ENCODE measurements around the gene SBNO1. TPM values are rescaled to one million over a fixed set of nuclear protein-coding genes. Genes with fewer than 3 reads are reported as not detected.
A peak's percentile ranks its signal among the peaks of the same experiment; 100 is the strongest.

Gene SBNO1
- polyA plus RNA-seq, 2 donors: 4.1 to 4.8 TPM

DNA sequence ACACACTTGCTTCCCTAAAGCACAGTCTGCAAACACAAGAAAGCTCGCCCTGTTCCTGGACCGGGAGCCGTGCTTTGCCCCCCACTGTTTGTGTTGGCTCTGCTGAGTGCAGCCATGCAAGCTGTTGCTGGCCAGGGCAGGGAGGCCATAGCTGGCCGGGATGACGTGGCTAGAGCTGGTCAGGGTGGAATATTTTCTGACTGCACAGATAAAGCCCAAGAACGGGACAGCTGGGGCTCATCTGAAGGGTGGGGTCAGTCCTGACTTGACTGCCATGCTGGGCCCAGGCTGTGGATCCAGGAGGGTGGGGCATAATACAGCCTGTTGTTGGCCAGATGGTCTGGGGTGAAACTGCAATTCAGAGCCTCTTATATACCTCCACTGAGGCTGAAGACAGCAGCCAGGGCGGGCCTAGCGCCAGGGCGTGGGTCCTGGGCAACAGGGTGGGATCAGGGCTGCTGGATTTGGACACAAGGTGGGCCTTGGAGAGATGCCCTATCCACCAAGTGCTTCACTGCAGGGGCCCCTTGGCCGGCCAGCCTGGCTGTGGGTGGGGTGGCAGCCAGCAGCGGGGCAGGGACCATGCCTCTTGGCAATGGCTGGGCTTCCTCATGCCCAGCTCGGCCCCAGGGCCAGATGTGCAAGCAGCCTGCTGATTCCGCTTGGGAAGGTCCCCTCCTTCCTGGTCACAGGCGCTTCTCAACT, 34.1 kb upstream of the SBNO1 start:
- WGBS, 2 donors: 64 to 69% methylated on average over 14 of the region's 14 CpGs
- H3K9me3 ChIP-seq (ENCODE audit: control insufficient read depth in 2 of 2, insufficient read depth in 1 of 2, low read depth in 1 of 2, low read length in 1 of 2): no peaks in the 10 kb centered on the region
- H3K4me3 ChIP-seq (ENCODE audit: low read depth in 1 of 2, low read length in 2 of 2): no peak overlapping the region
- H3K27ac ChIP-seq (ENCODE audit: low read depth in 2 of 2, low read length in 1 of 2): peak overlapping the region; percentile 43 to 56
- H3K27me3 ChIP-seq (ENCODE audit: control insufficient read depth in 1 of 2, insufficient read depth in 2 of 2, low read length in 2 of 2): no peaks in the 10 kb centered on the region
- peaks cover 4 to 8% of the 10 kb centered on the region in 2 donors for H3K4me1 ChIP-seq (ENCODE audit: control insufficient read depth in 2 of 2, insufficient read depth in 2 of 2, low read length in 1 of 2)
- H3K36me3 ChIP-seq (ENCODE audit: control insufficient read depth in 2 of 2, insufficient read depth in 2 of 2, low read length in 1 of 2): peaks cover 13 to 48% of the 10 kb centered on the region in 2 donors

DNA sequence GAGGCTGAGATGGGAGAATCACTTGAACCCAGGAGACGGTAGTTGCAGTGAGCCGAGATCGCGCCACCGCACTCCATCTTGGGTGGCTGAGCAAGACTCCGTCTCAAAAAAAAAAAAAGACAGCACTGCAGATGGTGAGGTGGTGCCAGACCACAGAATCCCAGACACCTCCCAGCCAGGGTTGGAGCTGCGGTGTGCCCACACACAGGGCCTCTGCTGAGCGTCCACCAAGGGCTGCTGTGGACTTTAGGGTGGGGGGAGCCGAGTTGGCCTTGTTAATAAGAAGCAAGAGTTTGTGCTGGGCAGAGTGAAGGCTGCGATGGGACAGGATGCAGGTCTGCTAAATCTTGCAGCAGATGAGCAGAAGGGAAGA, 33.5 kb upstream of the SBNO1 start:
- peak overlapping the region; percentile 54 to 56 for H3K27ac ChIP-seq (ENCODE audit: low read depth in 2 of 2, low read length in 1 of 2)
- H3K4me3 ChIP-seq (ENCODE audit: low read depth in 1 of 2, low read length in 2 of 2): no peak overlapping the region
- no peaks in the 10 kb centered on the region for H3K9me3 ChIP-seq (ENCODE audit: control insufficient read depth in 2 of 2, insufficient read depth in 1 of 2, low read depth in 1 of 2, low read length in 1 of 2)
- peaks cover 13 to 44% of the 10 kb centered on the region in 2 donors for H3K36me3 ChIP-seq (ENCODE audit: control insufficient read depth in 2 of 2, insufficient read depth in 2 of 2, low read length in 1 of 2)
- no peaks in the 10 kb centered on the region for H3K27me3 ChIP-seq (ENCODE audit: control insufficient read depth in 1 of 2, insufficient read depth in 2 of 2, low read length in 2 of 2)
- WGBS, 2 donors: 84 to 89% methylated on average over 10 of the region's 10 CpGs
- H3K4me1 ChIP-seq (ENCODE audit: control insufficient read depth in 2 of 2, insufficient read depth in 2 of 2, low read length in 1 of 2): peaks cover 4 to 8% of the 10 kb centered on the region in 2 donors

GRCh38 chr12:123397400-123397799, 32.8 kb upstream of the SBNO1 start:
- H3K4me1 ChIP-seq (ENCODE audit: control insufficient read depth in 2 of 2, insufficient read depth in 2 of 2, low read length in 1 of 2): peaks cover 4 to 8% of the 10 kb centered on the region in 2 donors
- 87 to 88% methylated on average over 6 of the region's 6 CpGs for WGBS, 2 donors
- H3K36me3 ChIP-seq (ENCODE audit: control insufficient read depth in 2 of 2, insufficient read depth in 2 of 2, low read length in 1 of 2): peaks cover 13 to 38% of the 10 kb centered on the region in 2 donors
- H3K9me3 ChIP-seq (ENCODE audit: control insufficient read depth in 2 of 2, insufficient read depth in 1 of 2, low read depth in 1 of 2, low read length in 1 of 2): no peaks in the 10 kb centered on the region
- no peak overlapping the region for H3K4me3 ChIP-seq (ENCODE audit: low read depth in 1 of 2, low read length in 2 of 2)
- H3K27me3 ChIP-seq (ENCODE audit: control insufficient read depth in 1 of 2, insufficient read depth in 2 of 2, low read length in 2 of 2): no peaks in the 10 kb centered on the region
- peak overlapping the region; percentile 6 to 12 for H3K27ac ChIP-seq (ENCODE audit: low read depth in 2 of 2, low read length in 1 of 2)

DNA sequence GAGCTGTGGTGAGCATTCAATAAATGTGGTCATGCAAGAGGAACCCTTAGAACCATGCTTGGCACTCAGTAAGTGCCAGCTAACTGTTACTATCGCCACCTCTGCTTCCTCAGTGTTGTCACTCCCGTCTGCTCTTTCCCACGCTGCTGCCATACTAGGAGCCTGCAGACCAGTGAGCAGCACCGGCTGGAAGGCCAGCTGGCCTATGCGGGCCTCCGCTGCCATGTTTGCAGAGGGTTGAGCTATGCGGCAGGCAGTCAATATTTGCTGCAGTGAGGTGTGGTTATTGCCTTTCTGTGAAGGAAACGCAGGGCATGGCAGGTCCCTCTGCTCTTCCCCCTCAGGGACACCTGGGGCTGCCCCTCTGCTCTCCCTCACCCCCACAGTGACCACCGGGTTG, 32.3 kb upstream of the SBNO1 start:
- WGBS, 2 donors: 75 to 76% methylated on average over 9 of the region's 9 CpGs
- no peak overlapping the region for H3K4me3 ChIP-seq (ENCODE audit: low read depth in 1 of 2, low read length in 2 of 2)
- no peaks in the 10 kb centered on the region for H3K27me3 ChIP-seq (ENCODE audit: control insufficient read depth in 1 of 2, insufficient read depth in 2 of 2, low read length in 2 of 2)
- peaks cover 13 to 39% of the 10 kb centered on the region in 2 donors for H3K36me3 ChIP-seq (ENCODE audit: control insufficient read depth in 2 of 2, insufficient read depth in 2 of 2, low read length in 1 of 2)
- peak overlapping the region; percentile 6 to 12 for H3K27ac ChIP-seq (ENCODE audit: low read depth in 2 of 2, low read length in 1 of 2)
- peaks cover 4 to 5% of the 10 kb centered on the region in 2 donors for H3K4me1 ChIP-seq (ENCODE audit: control insufficient read depth in 2 of 2, insufficient read depth in 2 of 2, low read length in 1 of 2)
- H3K9me3 ChIP-seq (ENCODE audit: control insufficient read depth in 2 of 2, insufficient read depth in 1 of 2, low read depth in 1 of 2, low read length in 1 of 2): no peaks in the 10 kb centered on the region

- no peak overlapping the region for H3K4me3 ChIP-seq (ENCODE audit: low read depth in 1 of 2, low read length in 2 of 2)
- H3K4me1 ChIP-seq (ENCODE audit: control insufficient read depth in 2 of 2, insufficient read depth in 2 of 2, low read length in 1 of 2): peaks cover 5 to 7% of the 10 kb centered on the region in 2 donors
- peaks cover 13 to 43% of the 10 kb centered on the region in 2 donors for H3K36me3 ChIP-seq (ENCODE audit: control insufficient read depth in 2 of 2, insufficient read depth in 2 of 2, low read length in 1 of 2)
- 86 to 99% methylated on average over 2 of the region's 2 CpGs for WGBS, 2 donors
- H3K27ac ChIP-seq (ENCODE audit: low read depth in 2 of 2, low read length in 1 of 2): peak overlapping the region in 1 of 2 donors; percentile 6
- no peaks in the 10 kb centered on the region for H3K9me3 ChIP-seq (ENCODE audit: control insufficient read depth in 2 of 2, insufficient read depth in 1 of 2, low read depth in 1 of 2, low read length in 1 of 2)
- no peaks in the 10 kb centered on the region for H3K27me3 ChIP-seq (ENCODE audit: control insufficient read depth in 1 of 2, insufficient read depth in 2 of 2, low read length in 2 of 2)
Measured at GRCh38 chr12:123396543-123396942, 31.9 kb upstream of the SBNO1 start.

GRCh38 chr12:123395236-123395635, 30.6 kb upstream of the SBNO1 start:
- no peaks in the 10 kb centered on the region for H3K27me3 ChIP-seq (ENCODE audit: control insufficient read depth in 1 of 2, insufficient read depth in 2 of 2, low read length in 2 of 2)
- H3K9me3 ChIP-seq (ENCODE audit: control insufficient read depth in 2 of 2, insufficient read depth in 1 of 2, low read depth in 1 of 2, low read length in 1 of 2): no peaks in the 10 kb centered on the region
- H3K4me3 ChIP-seq (ENCODE audit: low read depth in 1 of 2, low read length in 2 of 2): no peak overlapping the region
- 79 to 87% methylated on average over 5 of the region's 5 CpGs for WGBS, 2 donors
- no peak overlapping the region for H3K27ac ChIP-seq (ENCODE audit: low read depth in 2 of 2, low read length in 1 of 2)
- peaks cover 13 to 45% of the 10 kb centered on the region in 2 donors for H3K36me3 ChIP-seq (ENCODE audit: control insufficient read depth in 2 of 2, insufficient read depth in 2 of 2, low read length in 1 of 2)
- H3K4me1 ChIP-seq (ENCODE audit: control insufficient read depth in 2 of 2, insufficient read depth in 2 of 2, low read length in 1 of 2): peaks cover 5 to 9% of the 10 kb centered on the region in 2 donors

DNA sequence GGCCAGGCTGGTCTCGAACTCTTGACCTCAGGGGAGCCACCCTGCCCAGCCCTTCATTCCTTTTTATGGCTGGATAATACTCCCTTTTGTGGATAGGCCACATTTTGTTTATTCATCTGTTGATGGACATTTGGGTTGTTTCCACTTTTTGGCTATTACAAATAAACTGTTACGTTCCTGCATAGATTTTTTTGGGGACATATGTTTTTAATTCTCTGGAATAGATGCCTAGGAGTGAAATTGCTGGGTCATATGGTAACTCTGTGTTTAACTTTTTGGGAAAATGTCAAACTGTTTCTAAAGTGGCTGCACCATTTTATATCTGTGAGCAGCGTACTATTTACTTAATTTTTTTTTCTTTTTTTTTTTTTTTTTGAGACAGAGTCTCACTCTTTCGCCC, 29.1 kb upstream of the SBNO1 start:
- Histone ChIP-seq H3K36me3 (ENCODE audit: control insufficient read depth in 2 of 2, insufficient read depth in 2 of 2, low read length in 1 of 2) (peaks cover 13 to 42% of the 10 kb centered on the region in 2 donors), H3K4me1 (ENCODE audit: control insufficient read depth in 2 of 2, insufficient read depth in 2 of 2, low read length in 1 of 2) (peaks cover 3 to 9% of the 10 kb centered on the region in 2 donors), H3K27me3 (ENCODE audit: control insufficient read depth in 1 of 2, insufficient read depth in 2 of 2, low read length in 2 of 2) (no peaks in the 10 kb centered on the region), H3K9me3 (ENCODE audit: control insufficient read depth in 2 of 2, insufficient read depth in 1 of 2, low read depth in 1 of 2, low read length in 1 of 2) (no peaks in the 10 kb centered on the region), H3K27ac (ENCODE audit: low read depth in 2 of 2, low read length in 1 of 2) (no peak overlapping the region), H3K4me3 (ENCODE audit: low read depth in 1 of 2, low read length in 2 of 2) (no peak overlapping the region)
- 78 to 83% methylated on average over 4 of the region's 4 CpGs for WGBS, 2 donors

GRCh38 chr12:123391546-123392343, 27.1 kb upstream of the SBNO1 start:
- Histone ChIP-seq H3K36me3 (ENCODE audit: control insufficient read depth in 2 of 2, insufficient read depth in 2 of 2, low read length in 1 of 2) (peaks cover 10 to 30% of the 10 kb centered on the region in 2 donors), H3K4me1 (ENCODE audit: control insufficient read depth in 2 of 2, insufficient read depth in 2 of 2, low read length in 1 of 2) (peaks cover 0 to 13% of the 10 kb centered on the region in 2 donors), H3K4me3 (ENCODE audit: low read depth in 1 of 2, low read length in 2 of 2) (no peak overlapping the region), H3K9me3 (ENCODE audit: control insufficient read depth in 2 of 2, insufficient read depth in 1 of 2, low read depth in 1 of 2, low read length in 1 of 2) (no peaks in the 10 kb centered on the region), H3K27ac (ENCODE audit: low read depth in 2 of 2, low read length in 1 of 2) (peak overlapping the region; percentile 84 to 98), H3K27me3 (ENCODE audit: control insufficient read depth in 1 of 2, insufficient read depth in 2 of 2, low read length in 2 of 2) (no peaks in the 10 kb centered on the region)
- WGBS, 2 donors: 63 to 70% methylated on average over 8 of the region's 8 CpGs

DNA sequence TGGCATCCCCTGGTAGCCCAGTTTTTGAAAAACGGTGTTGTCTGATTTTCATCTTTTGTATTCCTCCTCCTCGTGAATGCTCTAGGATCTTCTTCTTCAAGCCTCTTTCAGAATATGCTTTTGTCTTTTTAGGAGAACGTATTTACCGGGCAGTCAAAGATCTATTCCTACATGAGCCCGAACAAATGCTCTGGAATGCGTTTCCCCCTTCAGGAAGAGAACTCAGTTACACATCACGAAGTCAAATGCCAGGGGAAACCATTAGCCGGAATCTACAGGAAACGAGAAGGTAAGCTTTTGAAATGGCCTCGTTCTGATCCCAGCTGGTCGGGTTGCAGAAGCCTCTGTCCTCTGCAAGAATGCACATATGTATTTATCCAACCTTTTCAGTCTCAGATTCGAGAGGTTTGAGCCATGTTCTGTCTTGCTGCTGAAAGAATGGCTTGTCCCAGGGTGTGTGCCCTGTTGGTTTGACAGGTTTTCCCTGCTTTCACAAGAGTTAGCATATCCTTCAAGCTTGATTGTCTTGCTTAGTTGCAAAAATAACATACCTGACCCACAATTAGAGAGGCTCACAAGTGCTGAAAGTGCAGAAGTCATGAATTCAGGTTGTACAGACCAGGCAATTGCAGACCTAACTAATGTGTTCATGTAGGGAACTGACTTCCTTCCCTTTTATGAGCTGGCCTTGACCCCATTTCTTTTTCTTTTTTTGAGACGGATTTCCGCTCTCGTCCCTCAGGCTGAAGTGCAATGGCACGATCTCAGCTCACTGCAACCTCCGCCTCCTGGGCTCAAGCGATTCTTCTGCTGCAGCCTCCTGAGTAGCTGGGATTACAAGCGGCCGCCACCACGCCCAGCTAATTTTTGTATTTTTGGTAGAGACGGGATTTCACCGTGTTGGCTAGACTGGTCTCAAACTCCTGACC, 26.1 kb upstream of the SBNO1 start:
- Histone ChIP-seq H3K9me3 (ENCODE audit: control insufficient read depth in 2 of 2, insufficient read depth in 1 of 2, low read depth in 1 of 2, low read length in 1 of 2) (no peaks in the 10 kb centered on the region), H3K27me3 (ENCODE audit: control insufficient read depth in 1 of 2, insufficient read depth in 2 of 2, low read length in 2 of 2) (no peaks in the 10 kb centered on the region), H3K4me1 (ENCODE audit: control insufficient read depth in 2 of 2, insufficient read depth in 2 of 2, low read length in 1 of 2) (peaks cover 0 to 13% of the 10 kb centered on the region in 2 donors), H3K4me3 (ENCODE audit: low read depth in 1 of 2, low read length in 2 of 2) (peak overlapping the region; percentile 71 to 85), H3K36me3 (ENCODE audit: control insufficient read depth in 2 of 2, insufficient read depth in 2 of 2, low read length in 1 of 2) (peaks cover 6 to 20% of the 10 kb centered on the region in 2 donors), H3K27ac (ENCODE audit: low read depth in 2 of 2, low read length in 1 of 2) (peak overlapping the region; percentile 95 to 98)
- whole genome bisulfite sequencing, 2 donors: 41 to 52% methylated on average over 23 of the region's 23 CpGs
